ENCODE results near the gene PSMF1. TPM values are rescaled to one million over a fixed set of nuclear protein-coding genes. Genes with fewer than 3 reads are reported as not detected.

The PSMF1 gene
- total and polyA plus RNA-seq, 9 of the 15 experiments (the other 6 are each of a cell fraction or from before 2014, with no cell fraction given): 8.5 to 192 (median 33.2) TPM

GRCh38 chr20:1118336-1119127 lies at the start of gene PSMF1 (continued):
- TF ChIP-seq TBL1XR1 (IDR thresholded peaks at IDR 0.05; ENCODE audit: low read length in 2 of 2) (peak; percentile 55 to 66; a peak in 2 of 4 replicates), HBP1 (CRISPR knock-in tag; IDR thresholded peaks at IDR 0.05) (no peak), ZNF324 (CRISPR knock-in tag; IDR thresholded peaks at IDR 0.05) (no peak), XRCC4 (IDR thresholded peaks at IDR 0.05; ENCODE audit: extremely low read depth, insufficient read depth, insufficient read length) (no peak), ZNF778 (CRISPR knock-in tag; IDR thresholded peaks at IDR 0.05) (no peak), ZNF592 (IDR thresholded peaks at IDR 0.05) (0 out of 2 replicates have a peak, but pooled peaks have one; percentile 11)
- TF ChIP-seq, protein P1, sequence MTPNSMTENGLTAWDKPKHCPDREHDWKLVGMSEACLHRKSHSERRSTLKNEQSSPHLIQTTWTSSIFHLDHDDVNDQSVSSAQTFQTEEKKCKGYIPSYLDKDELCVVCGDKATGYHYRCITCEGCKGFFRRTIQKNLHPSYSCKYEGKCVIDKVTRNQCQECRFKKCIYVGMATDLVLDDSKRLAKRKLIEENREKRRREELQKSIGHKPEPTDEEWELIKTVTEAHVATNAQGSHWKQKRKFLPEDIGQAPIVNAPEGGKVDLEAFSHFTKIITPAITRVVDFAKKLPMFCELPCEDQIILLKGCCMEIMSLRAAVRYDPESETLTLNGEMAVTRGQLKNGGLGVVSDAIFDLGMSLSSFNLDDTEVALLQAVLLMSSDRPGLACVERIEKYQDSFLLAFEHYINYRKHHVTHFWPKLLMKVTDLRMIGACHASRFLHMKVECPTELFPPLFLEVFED (CRISPR knock-in tag; conservative IDR thresholded peaks at IDR 0.05): no peak
- TF ChIP-seq, protein P2, sequence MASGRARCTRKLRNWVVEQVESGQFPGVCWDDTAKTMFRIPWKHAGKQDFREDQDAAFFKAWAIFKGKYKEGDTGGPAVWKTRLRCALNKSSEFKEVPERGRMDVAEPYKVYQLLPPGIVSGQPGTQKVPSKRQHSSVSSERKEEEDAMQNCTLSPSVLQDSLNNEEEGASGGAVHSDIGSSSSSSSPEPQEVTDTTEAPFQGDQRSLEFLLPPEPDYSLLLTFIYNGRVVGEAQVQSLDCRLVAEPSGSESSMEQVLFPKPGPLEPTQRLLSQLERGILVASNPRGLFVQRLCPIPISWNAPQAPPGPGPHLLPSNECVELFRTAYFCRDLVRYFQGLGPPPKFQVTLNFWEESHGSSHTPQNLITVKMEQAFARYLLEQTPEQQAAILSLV (tag; IDR thresholded peaks at IDR 0.05): no peak
- TF ChIP-seq, protein P3, sequence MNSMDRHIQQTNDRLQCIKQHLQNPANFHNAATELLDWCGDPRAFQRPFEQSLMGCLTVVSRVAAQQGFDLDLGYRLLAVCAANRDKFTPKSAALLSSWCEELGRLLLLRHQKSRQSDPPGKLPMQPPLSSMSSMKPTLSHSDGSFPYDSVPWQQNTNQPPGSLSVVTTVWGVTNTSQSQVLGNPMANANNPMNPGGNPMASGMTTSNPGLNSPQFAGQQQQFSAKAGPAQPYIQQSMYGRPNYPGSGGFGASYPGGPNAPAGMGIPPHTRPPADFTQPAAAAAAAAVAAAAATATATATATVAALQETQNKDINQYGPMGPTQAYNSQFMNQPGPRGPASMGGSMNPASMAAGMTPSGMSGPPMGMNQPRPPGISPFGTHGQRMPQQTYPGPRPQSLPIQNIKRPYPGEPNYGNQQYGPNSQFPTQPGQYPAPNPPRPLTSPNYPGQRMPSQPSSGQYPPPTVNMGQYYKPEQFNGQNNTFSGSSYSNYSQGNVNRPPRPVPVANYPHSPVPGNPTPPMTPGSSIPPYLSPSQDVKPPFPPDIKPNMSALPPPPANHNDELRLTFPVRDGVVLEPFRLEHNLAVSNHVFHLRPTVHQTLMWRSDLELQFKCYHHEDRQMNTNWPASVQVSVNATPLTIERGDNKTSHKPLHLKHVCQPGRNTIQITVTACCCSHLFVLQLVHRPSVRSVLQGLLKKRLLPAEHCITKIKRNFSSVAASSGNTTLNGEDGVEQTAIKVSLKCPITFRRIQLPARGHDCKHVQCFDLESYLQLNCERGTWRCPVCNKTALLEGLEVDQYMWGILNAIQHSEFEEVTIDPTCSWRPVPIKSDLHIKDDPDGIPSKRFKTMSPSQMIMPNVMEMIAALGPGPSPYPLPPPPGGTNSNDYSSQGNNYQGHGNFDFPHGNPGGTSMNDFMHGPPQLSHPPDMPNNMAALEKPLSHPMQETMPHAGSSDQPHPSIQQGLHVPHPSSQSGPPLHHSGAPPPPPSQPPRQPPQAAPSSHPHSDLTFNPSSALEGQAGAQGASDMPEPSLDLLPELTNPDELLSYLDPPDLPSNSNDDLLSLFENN (IDR thresholded peaks at IDR 0.05; ENCODE audit: low read depth in 2 of 2, low read length in 2 of 2): peak in 1 of 2 experiments; percentile 42; a peak in 1 of 4 replicates
- TF ChIP-seq, protein P4, sequence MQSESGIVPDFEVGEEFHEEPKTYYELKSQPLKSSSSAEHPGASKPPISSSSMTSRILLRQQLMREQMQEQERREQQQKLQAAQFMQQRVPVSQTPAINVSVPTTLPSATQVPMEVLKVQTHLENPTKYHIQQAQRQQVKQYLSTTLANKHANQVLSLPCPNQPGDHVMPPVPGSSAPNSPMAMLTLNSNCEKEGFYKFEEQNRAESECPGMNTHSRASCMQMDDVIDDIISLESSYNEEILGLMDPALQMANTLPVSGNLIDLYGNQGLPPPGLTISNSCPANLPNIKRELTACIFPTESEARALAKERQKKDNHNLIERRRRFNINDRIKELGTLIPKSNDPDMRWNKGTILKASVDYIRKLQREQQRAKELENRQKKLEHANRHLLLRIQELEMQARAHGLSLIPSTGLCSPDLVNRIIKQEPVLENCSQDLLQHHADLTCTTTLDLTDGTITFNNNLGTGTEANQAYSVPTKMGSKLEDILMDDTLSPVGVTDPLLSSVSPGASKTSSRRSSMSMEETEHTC (IDR thresholded peaks at IDR 0.05): peak; percentile 38; the same call in 1 of the 2 replicates
